Adipocyte (in vitro differentiated cells): ENCODE measurements around the gene SGPP2.
"Not testable (repeated sequence)": the region's sequence is repeated elsewhere in the genome, so short reads cannot be mapped to it uniquely, and the experiment has no call there.

Experiments
- DNase-seq: peaks from one replicate; pipeline ENCODE4 v3.0.0-alpha.2; 2015; ENCODE audit warnings: low read depth
- H3K27me3 ChIP-seq: replicated peaks from 2 replicates; pipeline ENCODE4 v1.7.0; 2013; ENCODE audit warnings: mild to moderate bottlenecking, low read length, moderate library complexity; ENCODE audit not compliant: control insufficient read depth, insufficient read depth
- H3K36me3 ChIP-seq: 2 replicates; pipeline ENCODE4 v1.7.0; 2013; ENCODE audit warnings: low read length, mild to moderate bottlenecking, moderate library complexity; ENCODE audit not compliant: control insufficient read depth, insufficient read depth, severe bottlenecking
- H3K4me1 ChIP-seq: 2 replicates; pipeline ENCODE4 v1.7.0; 2013; ENCODE audit warnings: mild to moderate bottlenecking, low read length, moderate library complexity; ENCODE audit not compliant: control insufficient read depth, insufficient read depth
- H3K4me3 ChIP-seq: 2 replicates; pipeline ENCODE4 v1.7.0; 2013; ENCODE audit warnings: mild to moderate bottlenecking, low read length, moderate library complexity
- H3K9ac ChIP-seq: 2 replicates; pipeline ENCODE4 v1.7.0; 2013; ENCODE audit warnings: mild to moderate bottlenecking, low read length, moderate library complexity
- H3K9me3 ChIP-seq: 2 replicates; pipeline ENCODE4 v1.7.0; 2013; ENCODE audit warnings: mild to moderate bottlenecking, low read length, moderate library complexity; ENCODE audit not compliant: control insufficient read depth

SGPP2 gene

GRCh38 chr2:222410534-222410933 is 13.8 kb upstream of the SGPP2 start:
- H3K4me3 ChIP-seq: no peak overlapping the region
- peaks cover 10% of the 10 kb centered on the region for H3K9me3 ChIP-seq
- DNase-seq: peak; percentile 31
- H3K4me1 ChIP-seq: no peaks in the 10 kb centered on the region
- no peaks in the 10 kb centered on the region for H3K36me3 ChIP-seq
- no peaks in the 10 kb centered on the region for H3K27me3 ChIP-seq
- H3K9ac ChIP-seq: no peak overlapping the region

GRCh38 chr2:222412334-222412733 is 12.0 kb upstream of the SGPP2 start:
- peaks cover 20% of the 10 kb centered on the region for H3K9me3 ChIP-seq
- H3K36me3 ChIP-seq, H3K4me1 ChIP-seq, H3K4me3 ChIP-seq, H3K27me3 ChIP-seq, H3K9ac ChIP-seq, DNase-seq: not testable (repeated sequence)

- H3K27me3 ChIP-seq: no peaks in the 10 kb centered on the region
- H3K9me3 ChIP-seq: peaks cover 20% of the 10 kb centered on the region
- H3K9ac ChIP-seq: no peak overlapping the region
- H3K4me1 ChIP-seq: no peaks in the 10 kb centered on the region
- no peaks in the 10 kb centered on the region for H3K36me3 ChIP-seq
- no peak overlapping the region for H3K4me3 ChIP-seq
- no peak for DNase-seq
Measured at GRCh38 chr2:222413295-222413911, 10.9 kb upstream of the SGPP2 start.

GRCh38 chr2:222418739-222419138 is 5.6 kb upstream of the SGPP2 start:
- Histone ChIP-seq H3K27me3 (peaks cover 19% of the 10 kb centered on the region), H3K9ac (no peak overlapping the region), H3K4me3 (no peak overlapping the region), H3K4me1 (no peaks in the 10 kb centered on the region), H3K9me3 (peaks cover 14% of the 10 kb centered on the region), H3K36me3 (no peaks in the 10 kb centered on the region)
- no peak for DNase-seq

GRCh38 chr2:222420508-222420907 is 3.8 kb upstream of the SGPP2 start:
- H3K36me3 ChIP-seq: no peaks in the 10 kb centered on the region
- no peak overlapping the region for H3K9ac ChIP-seq
- H3K4me3 ChIP-seq: no peak overlapping the region
- DNase-seq: no peak
- H3K9me3 ChIP-seq: peaks cover 9% of the 10 kb centered on the region
- no peaks in the 10 kb centered on the region for H3K4me1 ChIP-seq
- H3K27me3 ChIP-seq: peaks cover 32% of the 10 kb centered on the region

- Histone ChIP-seq H3K9me3 (peaks cover under 1% of the 10 kb centered on the region), H3K4me3 (no peak overlapping the region)
Measured at GRCh38 chr2:222421626-222422025, 2.7 kb upstream of the SGPP2 start.

GRCh38 chr2:222423186-222423585 is 1.2 kb upstream of the SGPP2 start:
- no peaks in the 10 kb centered on the region for H3K9me3 ChIP-seq
- H3K4me1 ChIP-seq: no peaks in the 10 kb centered on the region
- no peak overlapping the region for H3K4me3 ChIP-seq
- peaks cover 52% of the 10 kb centered on the region for H3K27me3 ChIP-seq
- no peaks in the 10 kb centered on the region for H3K36me3 ChIP-seq
- DNase-seq: no peak
- no peak overlapping the region for H3K9ac ChIP-seq

More at GRCh38 chr2:222421626-222422025, 2.7 kb upstream of the SGPP2 start:
- Histone ChIP-seq H3K4me1 (no peaks in the 10 kb centered on the region), H3K27me3 (peaks cover 42% of the 10 kb centered on the region), H3K9ac (no peak overlapping the region), H3K36me3 (no peaks in the 10 kb centered on the region)
- no peak for DNase-seq

GRCh38 chr2:222423632-222424275 is 589 bp upstream of the SGPP2 start:
- DNase-seq: no peak
- H3K4me1 ChIP-seq: no peaks in the 10 kb centered on the region
- no peaks in the 10 kb centered on the region for H3K36me3 ChIP-seq
- peaks cover 55% of the 10 kb centered on the region for H3K27me3 ChIP-seq
- no peak overlapping the region for H3K9ac ChIP-seq
- H3K4me3 ChIP-seq: no peak overlapping the region
- no peaks in the 10 kb centered on the region for H3K9me3 ChIP-seq

GRCh38 chr2:222424729-222425671 is 657 bp downstream of the SGPP2 start:
- H3K27me3 ChIP-seq: peaks cover 57% of the 10 kb centered on the region
- no peak overlapping the region for H3K9ac ChIP-seq
- H3K9me3 ChIP-seq: peaks cover 10% of the 10 kb centered on the region
- H3K36me3 ChIP-seq: no peaks in the 10 kb centered on the region
- H3K4me1 ChIP-seq: no peaks in the 10 kb centered on the region
- peak overlapping the region; percentile 45 for H3K4me3 ChIP-seq
- no peak for DNase-seq

- H3K9ac ChIP-seq: no peak overlapping the region
- DNase-seq: no peak
- no peaks in the 10 kb centered on the region for H3K4me1 ChIP-seq
- no peaks in the 10 kb centered on the region for H3K36me3 ChIP-seq
- H3K27me3 ChIP-seq: peaks cover 65% of the 10 kb centered on the region
- peaks cover 17% of the 10 kb centered on the region for H3K9me3 ChIP-seq
- H3K4me3 ChIP-seq: no peak overlapping the region
Measured at GRCh38 chr2:222427646-222428301, 3.4 kb downstream of the SGPP2 start.

- H3K36me3 ChIP-seq: no peaks in the 10 kb centered on the region
- H3K4me3 ChIP-seq: no peak overlapping the region
- no peaks in the 10 kb centered on the region for H3K4me1 ChIP-seq
- no peak for DNase-seq
- peaks cover 17% of the 10 kb centered on the region for H3K9me3 ChIP-seq
- peaks cover 47% of the 10 kb centered on the region for H3K27me3 ChIP-seq
- no peak overlapping the region for H3K9ac ChIP-seq
Measured at GRCh38 chr2:222430071-222430470, 5.7 kb downstream of the SGPP2 start.
